ENCODE data around the gene DNAJC7. TPM values are rescaled to one million over a fixed set of nuclear protein-coding genes. Genes with fewer than 3 reads are reported as not detected.

DNAJC7 gene
- total and polyA plus RNA-seq, 9 of the 15 experiments (the other 6 are each of a cell fraction or from before 2014, with no cell fraction given), result 85.8 to 262 (median 157) TPM

DNA sequence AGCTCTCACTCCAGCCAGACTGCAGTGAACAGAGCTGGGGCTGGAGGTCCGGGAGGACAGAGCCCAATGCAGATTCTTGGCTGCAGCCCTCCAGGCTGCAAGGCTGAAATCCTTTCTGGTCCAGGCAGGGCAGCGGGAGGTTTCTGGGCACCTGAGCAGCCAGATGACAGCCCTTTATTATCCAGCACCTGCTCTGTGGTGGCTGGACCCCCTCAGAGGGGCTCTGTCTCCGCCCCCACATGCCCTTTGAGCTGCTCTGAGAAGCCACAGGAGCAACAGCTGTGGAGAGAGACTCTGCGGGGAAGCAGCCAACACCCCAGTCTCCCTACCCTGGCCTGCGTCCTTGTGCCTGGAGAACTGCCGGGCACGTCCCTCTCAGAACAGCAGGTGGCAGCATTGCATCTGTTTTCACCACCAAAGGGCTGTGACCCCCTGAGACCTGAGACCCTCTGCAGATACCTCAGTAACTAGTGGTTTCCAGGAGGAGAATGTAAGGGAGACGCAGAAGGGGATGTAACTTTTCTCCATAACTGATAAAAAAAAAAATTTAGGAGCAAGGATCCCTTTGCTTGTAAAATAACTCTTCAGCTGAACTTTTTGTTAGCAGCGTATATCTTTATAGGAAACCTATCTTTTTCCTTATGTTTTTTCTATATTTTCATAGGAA lies 54.3 kb downstream of the DNAJC7 start (continued):
- TF ChIP-seq USF2 (CRISPR knock-in tag; IDR thresholded peaks at IDR 0.05) (no peak), MEF2D (tag; conservative IDR thresholded peaks at IDR 0.05; ENCODE audit: low read depth) (no peak), BMI1 (IDR thresholded peaks at IDR 0.05; ENCODE audit: low read length) (no peak), PHTF2 (CRISPR knock-in tag; IDR thresholded peaks at IDR 0.05) (no peak), LARP7 (IDR thresholded peaks at IDR 0.05) (no peak), PHF20 (IDR thresholded peaks at IDR 0.05; ENCODE audit: partially characterized antibody) (no peak), ZNF146 (CRISPR knock-in tag; IDR thresholded peaks at IDR 0.05; ENCODE audit: unreplicated experiment) (no peak), ZSCAN29 (IDR thresholded peaks at IDR 0.05) (no peak), RB1 (IDR thresholded peaks at IDR 0.05; ENCODE audit: low read depth) (0 out of 2 replicates have a peak, but pooled peaks have one; percentile 30), XRCC3 (IDR thresholded peaks at IDR 0.05) (no peak), ZBTB7A (IDR thresholded peaks at IDR 0.05; ENCODE audit: borderline replicate concordance, control insufficient read depth, low read depth, low read length) (peak; percentile 98), SP2 (IDR thresholded peaks at IDR 0.05; ENCODE audit: extremely low read depth, low read depth, low read length, poor library complexity, severe bottlenecking) (no peak), TFAM (CRISPR knock-in tag; conservative IDR thresholded peaks at IDR 0.05) (no peak), MXD1 (CRISPR knock-in tag; IDR thresholded peaks at IDR 0.05; ENCODE audit: borderline replicate concordance, poor library complexity, severe bottlenecking) (no peak), HDAC2 (IDR thresholded peaks at IDR 0.05) (no peak), SP1 (CRISPR knock-in tag; IDR thresholded peaks at IDR 0.05) (no peak), SMAD3 (CRISPR knock-in tag; conservative IDR thresholded peaks at IDR 0.05) (no peak)
- TF ChIP-seq, protein P1, sequence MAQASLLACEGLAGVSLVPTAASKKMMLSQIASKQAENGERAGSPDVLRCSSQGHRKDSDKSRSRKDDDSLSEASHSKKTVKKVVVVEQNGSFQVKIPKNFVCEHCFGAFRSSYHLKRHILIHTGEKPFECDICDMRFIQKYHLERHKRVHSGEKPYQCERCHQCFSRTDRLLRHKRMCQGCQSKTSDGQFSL (CRISPR knock-in tag; IDR thresholded peaks at IDR 0.05), result no peak
- TF ChIP-seq, protein P1 (tag; IDR thresholded peaks at IDR 0.05), result no peak
- TF ChIP-seq, protein P2, sequence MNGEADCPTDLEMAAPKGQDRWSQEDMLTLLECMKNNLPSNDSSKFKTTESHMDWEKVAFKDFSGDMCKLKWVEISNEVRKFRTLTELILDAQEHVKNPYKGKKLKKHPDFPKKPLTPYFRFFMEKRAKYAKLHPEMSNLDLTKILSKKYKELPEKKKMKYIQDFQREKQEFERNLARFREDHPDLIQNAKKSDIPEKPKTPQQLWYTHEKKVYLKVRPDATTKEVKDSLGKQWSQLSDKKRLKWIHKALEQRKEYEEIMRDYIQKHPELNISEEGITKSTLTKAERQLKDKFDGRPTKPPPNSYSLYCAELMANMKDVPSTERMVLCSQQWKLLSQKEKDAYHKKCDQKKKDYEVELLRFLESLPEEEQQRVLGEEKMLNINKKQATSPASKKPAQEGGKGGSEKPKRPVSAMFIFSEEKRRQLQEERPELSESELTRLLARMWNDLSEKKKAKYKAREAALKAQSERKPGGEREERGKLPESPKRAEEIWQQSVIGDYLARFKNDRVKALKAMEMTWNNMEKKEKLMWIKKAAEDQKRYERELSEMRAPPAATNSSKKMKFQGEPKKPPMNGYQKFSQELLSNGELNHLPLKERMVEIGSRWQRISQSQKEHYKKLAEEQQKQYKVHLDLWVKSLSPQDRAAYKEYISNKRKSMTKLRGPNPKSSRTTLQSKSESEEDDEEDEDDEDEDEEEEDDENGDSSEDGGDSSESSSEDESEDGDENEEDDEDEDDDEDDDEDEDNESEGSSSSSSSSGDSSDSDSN (IDR thresholded peaks at IDR 0.05; ENCODE audit: borderline replicate concordance in 1 of 2, low read depth in 2 of 2, low read length in 2 of 2), result no peak
- TF ChIP-seq, protein P3, sequence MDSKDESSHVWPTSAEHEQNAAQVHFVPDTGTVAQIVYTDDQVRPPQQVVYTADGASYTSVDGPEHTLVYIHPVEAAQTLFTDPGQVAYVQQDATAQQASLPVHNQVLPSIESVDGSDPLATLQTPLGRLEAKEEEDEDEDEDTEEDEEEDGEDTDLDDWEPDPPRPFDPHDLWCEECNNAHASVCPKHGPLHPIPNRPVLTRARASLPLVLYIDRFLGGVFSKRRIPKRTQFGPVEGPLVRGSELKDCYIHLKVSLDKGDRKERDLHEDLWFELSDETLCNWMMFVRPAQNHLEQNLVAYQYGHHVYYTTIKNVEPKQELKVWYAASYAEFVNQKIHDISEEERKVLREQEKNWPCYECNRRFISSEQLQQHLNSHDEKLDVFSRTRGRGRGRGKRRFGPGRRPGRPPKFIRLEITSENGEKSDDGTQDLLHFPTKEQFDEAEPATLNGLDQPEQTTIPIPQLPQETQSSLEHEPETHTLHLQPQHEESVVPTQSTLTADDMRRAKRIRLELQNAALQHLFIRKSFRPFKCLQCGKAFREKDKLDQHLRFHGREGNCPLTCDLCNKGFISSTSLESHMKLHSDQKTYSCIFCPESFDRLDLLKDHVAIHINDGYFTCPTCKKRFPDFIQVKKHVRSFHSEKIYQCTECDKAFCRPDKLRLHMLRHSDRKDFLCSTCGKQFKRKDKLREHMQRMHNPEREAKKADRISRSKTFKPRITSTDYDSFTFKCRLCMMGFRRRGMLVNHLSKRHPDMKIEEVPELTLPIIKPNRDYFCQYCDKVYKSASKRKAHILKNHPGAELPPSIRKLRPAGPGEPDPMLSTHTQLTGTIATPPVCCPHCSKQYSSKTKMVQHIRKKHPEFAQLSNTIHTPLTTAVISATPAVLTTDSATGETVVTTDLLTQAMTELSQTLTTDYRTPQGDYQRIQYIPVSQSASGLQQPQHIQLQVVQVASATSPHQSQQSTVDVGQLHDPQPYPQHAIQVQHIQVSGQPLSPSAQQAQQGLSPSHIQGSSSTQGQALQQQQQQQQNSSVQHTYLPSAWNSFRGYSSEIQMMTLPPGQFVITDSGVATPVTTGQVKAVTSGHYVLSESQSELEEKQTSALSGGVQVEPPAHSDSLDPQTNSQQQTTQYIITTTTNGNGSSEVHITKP (IDR thresholded peaks at IDR 0.05; ENCODE audit: partially characterized antibody), result no peak
